Mammary epithelial cell (primary cell): Measurements from ENCODE around the gene PABPN1L.

ENCODE experiments used
- CTCF ChIP-seq, 2 donors: IDR thresholded peaks in 1 of 2; conservative IDR thresholded peaks in 1 of 2; 2 replicates each; pipeline ENCODE4 v1.5.1; 2011 to 2012; ENCODE audit warnings: inconsistent platforms in 2 of 2, low read length in 2 of 2, mild to moderate bottlenecking in 2 of 2, control low read depth in 1 of 2, low read depth in 1 of 2; ENCODE audit not compliant: insufficient read depth in 1 of 2; ENCODE audit errors: extremely low read depth in 1 of 2
- EZH2 ChIP-seq: IDR thresholded peaks from 2 replicates; pipeline ENCODE4 v1.6.1; 2012; ENCODE audit warnings: low read length, inconsistent platforms, borderline replicate concordance

DNA sequence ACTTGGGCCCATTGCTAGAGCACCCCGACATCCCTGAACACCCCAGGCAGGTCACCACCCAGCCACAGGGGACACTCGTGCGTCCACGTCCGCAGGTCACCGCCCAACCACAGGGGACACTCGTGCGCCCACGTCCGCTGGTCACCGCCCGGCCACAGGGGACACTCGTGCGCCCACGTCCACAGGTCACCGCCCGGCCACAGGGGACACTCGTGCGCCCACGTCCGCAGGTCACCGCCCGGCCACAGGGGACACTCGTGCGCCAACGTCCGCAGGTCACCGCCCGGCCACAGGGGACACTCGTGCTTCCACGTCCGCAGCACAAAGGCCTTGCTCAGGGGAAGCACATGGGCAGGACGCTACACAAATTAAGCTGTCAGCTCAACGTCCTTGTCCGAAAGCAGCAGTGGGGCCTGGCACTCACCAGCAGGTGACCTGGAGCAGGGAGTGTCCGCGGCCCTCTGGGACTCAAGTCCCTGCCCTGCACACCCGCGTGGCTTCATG is 27.4 kb downstream of the PABPN1L start:
- TF ChIP-seq CTCF (conservative IDR thresholded peaks at IDR 0.05 in 1 of 2, IDR thresholded peaks at IDR 0.05 in 1 of 2; ENCODE audit: extremely low read depth in 1 of 2, insufficient read depth in 1 of 2, low read depth in 1 of 2, low read length in 2 of 2) (no peak), EZH2 (no peak)
